SK-N-SH (cell line): ENCODE results near the gene ZNF385A. TPM values are rescaled to one million over a fixed set of nuclear protein-coding genes. Genes with fewer than 3 reads are reported as not detected.

Experiments used
- CTCF ChIA-PET: fragments of 300-600, 350-600 bp; formaldehyde crosslinking; extraction: SDS; loops from one replicate; lab custom pipeline; 2021; lab: Yijun Ruan, JAX
- POLR2A ChIA-PET: fragments of 350-600 bp; sonication (Branson Sonifier 250); formaldehyde crosslinking; extraction: SDS; loops from one replicate; lab custom pipeline; 2020; ENCODE audit warnings: antibody characterized with exemption, inconsistent platforms; lab: Yijun Ruan, JAX
- DNase-seq: peaks from one replicate; pipeline ENCODE4 v3.0.0; 2012
- H2AFZ ChIP-seq: fragments of 200-600 bp; sonication (generic); 2 replicates; pipeline ENCODE4 v1.8.1; 2016; ENCODE audit warnings: antibody characterized with exemption, mild to moderate bottlenecking, low read depth
- H3F3A ChIP-seq: fragments of 200-600 bp; sonication (generic); replicated peaks from 2 replicates; pipeline ENCODE3; 2016; ENCODE audit warnings: antibody characterized with exemption, mild to moderate bottlenecking; ENCODE audit not compliant: insufficient read depth
- H3K27ac ChIP-seq, 2 experiments: fragments of 200-500 bp in 1 of 2; fragments of 200-600 bp in 1 of 2; sonication (Bioruptor generic) in 1 of 2; sonication (generic), shearing (Covaris generic) in 1 of 2; 2 replicates each; pipeline versions ENCODE4 v1.5.1 to v1.6.1; 2014 to 2016; ENCODE audit warnings: low read depth in 2 of 2, inconsistent platforms in 1 of 2, low read length in 1 of 2, mild to moderate bottlenecking in 1 of 2, mixed read lengths in 1 of 2
- H3K27me3 ChIP-seq: fragments of 200-600 bp; sonication (generic), shearing (Covaris generic); 2 replicates; pipeline ENCODE4 v1.6.1; 2016; ENCODE audit warnings: mixed run types; ENCODE audit not compliant: insufficient read depth
- H3K36me3 ChIP-seq, 2 experiments: fragments of 200-500 bp in 1 of 2; fragments of 200-600 bp in 1 of 2; sonication (Bioruptor generic) in 1 of 2; sonication (generic) in 1 of 2; replicated peaks in 1 of 2; 2 replicates each; pipeline versions ENCODE3 to v1.5.1; 2014 to 2016; ENCODE audit warnings: low read length in 1 of 2, mild to moderate bottlenecking in 1 of 2; ENCODE audit not compliant: insufficient read depth in 2 of 2, control insufficient read depth in 1 of 2
- H3K4me1 ChIP-seq, 2 experiments: fragments of 200-500 bp in 1 of 2; fragments of 200-600 bp in 1 of 2; sonication (Bioruptor generic) in 1 of 2; sonication (generic), shearing (Covaris generic) in 1 of 2; 2 replicates each; pipeline versions ENCODE4 v1.5.1 to v1.6.1; 2014 to 2016; ENCODE audit warnings: low read depth in 1 of 2, low read length in 1 of 2, mixed run types in 1 of 2; ENCODE audit not compliant: insufficient read depth in 2 of 2, control insufficient read depth in 1 of 2
- H3K4me2 ChIP-seq: fragments of 200-600 bp; sonication (generic), shearing (Covaris generic); 2 replicates; pipeline ENCODE4 v1.6.1; 2017; ENCODE audit warnings: mixed run types
- H3K4me3 ChIP-seq, 2 experiments: fragments of 200-500 bp in 1 of 2; fragments of 200-600 bp in 1 of 2; sonication (Bioruptor generic) in 1 of 2; sonication (generic), shearing (Covaris generic) in 1 of 2; 2 replicates each; pipeline versions ENCODE4 v1.5.1 to v1.8.1; 2014 to 2016; ENCODE audit warnings: low read depth in 2 of 2, inconsistent platforms in 1 of 2, low read length in 1 of 2, mild to moderate bottlenecking in 1 of 2, mixed read lengths in 1 of 2, moderate library complexity in 1 of 2
- H3K79me2 ChIP-seq: fragments of 200-600 bp; sonication (generic); 2 replicates; pipeline ENCODE4 v1.8.1; 2017; ENCODE audit warnings: mild to moderate bottlenecking; ENCODE audit not compliant: insufficient read depth
- H3K9ac ChIP-seq: fragments of 200-600 bp; sonication (generic); 2 replicates; pipeline ENCODE4 v1.6.1; 2017; ENCODE audit warnings: mixed run types
- H3K9me2 ChIP-seq: fragments of 200-600 bp; sonication (generic); 2 replicates; pipeline ENCODE4 v1.6.1; 2017; ENCODE audit warnings: mixed run types
- H3K9me3 ChIP-seq: fragments of 200-600 bp; sonication (generic); 2 replicates; pipeline ENCODE4 v1.6.1; 2017; ENCODE audit warnings: mixed run types, mild to moderate bottlenecking, moderate library complexity
- H4K20me1 ChIP-seq: fragments of 200-600 bp; sonication (generic); 2 replicates; pipeline ENCODE4 v1.6.1; 2017; ENCODE audit warnings: mild to moderate bottlenecking, mixed run types; ENCODE audit not compliant: insufficient read depth
- EZH2phosphoT487 ChIP-seq: fragments of 200-600 bp; sonication (generic); IDR thresholded peaks from 2 replicates; pipeline ENCODE4 v1.6.1; 2017; ENCODE audit warnings: low read depth, mixed run types, mild to moderate bottlenecking, antibody characterized with exemption, moderate library complexity, borderline replicate concordance
- GATA2 ChIP-seq: sonication (generic); formaldehyde crosslinking; IDR thresholded peaks from 2 replicates; pipeline ENCODE4 v1.5.0; 2020; ENCODE audit warnings: mild to moderate bottlenecking, missing genetic modification reagents
- RXRA ChIP-seq: IDR thresholded peaks from 2 replicates; pipeline ENCODE4 v1.4.0; 2012; ENCODE audit warnings: low read depth, mild to moderate bottlenecking, borderline replicate concordance
- SIN3A ChIP-seq: IDR thresholded peaks from 2 replicates; pipeline ENCODE4 v1.6.1; 2012; ENCODE audit warnings: low read depth, mild to moderate bottlenecking, low read length, moderate library complexity, borderline replicate concordance
- USF2 ChIP-seq: fragments of 150-350 bp; IDR thresholded peaks from 2 replicates; pipeline ENCODE4 v1.6.1; 2017; ENCODE audit warnings: antibody characterized with exemption, low read length, low read depth, borderline replicate concordance
- WGBS: methylation state at CpG from one replicate; pipeline ENCODE4 v1.1.6; 2017; ENCODE audit warnings: low lambda C conversion rate; 5-methylcytosine and 5-hydroxymethylcytosine counted together
- polyA plus RNA-seq, 3 experiments: library from polyadenylated mRNA; depleted of rRNA; stranded (reverse); fragments of >200 nt; gene quantifications; 2 replicates each; pipeline ENCODE4 v1.2.3, GENCODE V29; 2012

ZNF385A gene
- polyA plus RNA-seq, 1 of the 3 experiments (the other 2 are of a cell fraction), result 2.6 TPM

DNA sequence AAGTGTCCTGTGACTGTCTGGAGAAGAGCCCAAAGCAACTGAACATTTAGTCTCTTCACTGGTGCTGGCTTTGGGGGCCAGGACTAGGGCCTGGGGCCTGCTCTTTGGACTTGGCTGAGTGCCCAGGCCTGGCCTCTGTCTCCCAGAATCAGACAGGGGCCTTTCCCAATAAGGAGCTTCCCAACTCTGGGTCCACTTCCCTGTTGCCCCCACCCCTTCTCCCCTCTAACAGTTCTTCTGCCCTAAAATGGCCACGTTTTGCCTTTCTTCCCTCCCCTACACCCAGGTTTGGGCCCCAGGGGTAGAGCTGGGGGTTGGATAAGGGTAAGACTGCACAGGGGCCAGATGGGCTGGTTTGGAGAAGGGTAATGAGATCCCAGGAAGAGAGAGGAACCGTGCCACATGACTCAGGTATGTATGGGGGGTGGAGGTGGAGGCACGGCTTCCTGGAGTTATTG lies 44.5 kb upstream of the ZNF385A start (continued):
- no peak for TF ChIP-seq USF2
- TF ChIP-seq, all 33 proteins: peak for 0

GRCh38 chr12:54428050-54429013 lies 43.8 kb upstream of the ZNF385A start:
- TF ChIP-seq GATA2 (CRISPR knock-in tag) (no peak), RXRA (peak; percentile 8; the same call in 1 of the 2 replicates), EZH2phosphoT487 (no peak)
- 61% methylated on average over 13 of the region's 13 CpGs for WGBS
- POLR2A ChIA-PET, result interaction anchor here (0.9 kb wide), 1 partner anchor 13 kb away, joined by 3 read pairs; no protein-coding TSS in a partner anchor
- H3K9me2 ChIP-seq, result no peaks in the 10 kb centered on the region
- H3K4me2 ChIP-seq, result no peak overlapping the region
- no peak overlapping the region for H3K27ac ChIP-seq
- H3K36me3 ChIP-seq, result no peaks in the 10 kb centered on the region
- H3K27me3 ChIP-seq, result no peaks in the 10 kb centered on the region
- H3K79me2 ChIP-seq, result no peaks in the 10 kb centered on the region
- CTCF ChIA-PET, result interaction anchor here (1.4 to 13.7 kb wide), 3 partner anchors 12 to 29 kb away, joined by 5 to 127 read pairs (median 37); no protein-coding TSS in a partner anchor
- peaks cover 3% of the 10 kb centered on the region for H3F3A ChIP-seq
- no peak overlapping the region; the same call in 1 of the 2 replicates for H2AFZ ChIP-seq
- no peak for DNase-seq
- no peak overlapping the region for H3K9ac ChIP-seq
- H4K20me1 ChIP-seq, result no peaks in the 10 kb centered on the region
- peaks cover 0 to 10% of the 10 kb centered on the region in 2 experiments; a peak in 2 of 4 replicates for H3K4me1 ChIP-seq
- H3K4me3 ChIP-seq, result no peak overlapping the region
- H3K9me3 ChIP-seq, result no peaks in the 10 kb centered on the region

DNA sequence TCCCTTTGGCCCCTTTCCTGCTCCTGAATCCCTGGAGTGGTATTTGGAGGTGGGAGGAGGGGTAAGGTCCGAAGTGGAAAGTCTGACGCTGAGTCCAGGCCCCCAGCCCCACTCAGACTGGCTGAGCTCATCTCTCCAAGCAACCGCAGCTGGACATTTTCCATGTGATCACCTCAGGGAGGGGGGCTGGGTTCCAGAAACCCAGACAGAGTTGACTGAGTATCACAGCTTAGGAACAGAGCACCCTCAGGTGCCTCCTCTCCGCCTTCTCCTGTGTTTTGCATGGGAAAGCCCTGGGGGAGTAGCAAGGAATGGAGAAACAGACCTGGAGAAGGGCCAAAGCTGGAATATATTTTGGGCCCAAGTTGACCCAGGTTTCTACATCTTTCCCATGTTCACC lies 42.6 kb upstream of the ZNF385A start:
- CTCF ChIA-PET, result interaction anchor here (3.8 to 13.7 kb wide), 3 partner anchors 12 to 28 kb away, joined by 19 to 127 read pairs (median 37); no protein-coding TSS in a partner anchor
- no peak for TF ChIP-seq SIN3A
- peaks cover 3% of the 10 kb centered on the region for H3F3A ChIP-seq
- no peak overlapping the region for H3K4me2 ChIP-seq
- no peaks in the 10 kb centered on the region for H3K9me3 ChIP-seq
- peaks cover 0 to 10% of the 10 kb centered on the region in 2 experiments; a peak in 2 of 4 replicates for H3K4me1 ChIP-seq
- 44% methylated on average over 3 of the region's 4 CpGs for WGBS
- no peaks in the 10 kb centered on the region for H4K20me1 ChIP-seq
- POLR2A ChIA-PET, result no interaction called here
- no peaks in the 10 kb centered on the region for H3K79me2 ChIP-seq
- H3K36me3 ChIP-seq, result no peaks in the 10 kb centered on the region
- no peaks in the 10 kb centered on the region for H3K9me2 ChIP-seq
- H3K9ac ChIP-seq, result no peak overlapping the region
- H2AFZ ChIP-seq, result no peak overlapping the region
- no peaks in the 10 kb centered on the region for H3K27me3 ChIP-seq
- no peak overlapping the region for H3K4me3 ChIP-seq
- no peak overlapping the region for H3K27ac ChIP-seq
- DNase-seq, result no peak
